ENCODE measurements around the gene SRRT.
A peak's percentile ranks its signal among the peaks of the same experiment; 100 is the strongest.

The SRRT gene

DNA sequence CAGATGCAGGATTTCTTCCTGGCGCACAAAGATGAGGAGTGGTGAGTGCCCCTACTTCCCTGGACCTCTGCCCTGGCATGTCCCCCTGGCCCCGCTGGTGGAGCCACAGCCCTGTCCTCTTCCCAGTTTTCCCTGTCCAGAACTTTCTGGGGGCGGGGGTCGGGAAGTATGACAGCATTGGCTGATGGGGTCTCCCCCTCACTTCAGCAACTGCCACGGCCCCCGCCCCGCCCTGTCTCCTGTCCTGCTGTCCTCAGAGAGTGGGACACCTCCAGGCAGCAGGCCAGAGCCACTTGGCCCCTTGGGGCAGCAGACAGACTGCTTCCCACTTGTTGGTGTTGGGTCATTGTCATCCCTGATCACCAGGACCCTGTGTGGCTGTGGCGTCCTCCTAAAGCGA, 7.3 kb downstream of the SRRT start:
- DNase-seq = no peak

DNA sequence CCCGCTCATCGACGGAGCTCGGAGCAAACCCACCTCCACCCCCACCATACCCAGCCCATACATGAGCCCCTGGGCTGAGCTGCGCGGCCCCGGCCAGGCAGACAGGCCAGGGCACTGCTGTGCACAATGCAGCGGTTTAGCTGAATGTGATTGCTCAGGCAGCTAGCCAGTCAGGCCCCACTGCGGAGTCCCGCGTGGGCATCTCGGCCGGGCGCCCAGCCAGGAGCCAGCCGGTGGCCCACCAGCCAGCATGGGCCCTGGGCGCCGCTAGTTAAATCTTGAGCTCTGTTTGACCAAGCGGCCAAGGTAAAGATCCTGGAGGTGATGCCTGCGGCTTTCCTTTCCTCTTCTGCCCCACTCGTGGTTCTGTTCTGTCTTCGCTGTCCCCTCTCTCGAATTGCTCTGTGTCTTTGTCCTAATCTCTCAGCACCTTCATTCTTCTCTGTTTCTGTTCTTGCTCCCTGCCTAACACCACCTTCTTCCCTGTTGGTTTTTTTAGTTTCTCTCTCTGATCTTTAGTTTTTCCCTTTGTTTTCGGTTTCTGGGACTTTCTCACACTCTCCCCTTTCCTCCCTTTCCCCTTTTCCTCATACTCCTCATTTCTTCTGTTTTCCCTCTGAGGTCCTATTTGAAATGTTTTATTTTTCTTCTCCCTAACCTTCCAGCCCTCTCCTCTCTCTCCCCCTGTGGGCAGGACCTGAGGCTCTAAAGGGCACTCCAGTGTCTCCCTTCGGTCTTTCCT, 8.1 kb downstream of the SRRT start:
- DNase-seq = no peak

GRCh38 chr7:100884736-100885439, 10.0 kb downstream of the SRRT start:
- no peak for DNase-seq

DNA sequence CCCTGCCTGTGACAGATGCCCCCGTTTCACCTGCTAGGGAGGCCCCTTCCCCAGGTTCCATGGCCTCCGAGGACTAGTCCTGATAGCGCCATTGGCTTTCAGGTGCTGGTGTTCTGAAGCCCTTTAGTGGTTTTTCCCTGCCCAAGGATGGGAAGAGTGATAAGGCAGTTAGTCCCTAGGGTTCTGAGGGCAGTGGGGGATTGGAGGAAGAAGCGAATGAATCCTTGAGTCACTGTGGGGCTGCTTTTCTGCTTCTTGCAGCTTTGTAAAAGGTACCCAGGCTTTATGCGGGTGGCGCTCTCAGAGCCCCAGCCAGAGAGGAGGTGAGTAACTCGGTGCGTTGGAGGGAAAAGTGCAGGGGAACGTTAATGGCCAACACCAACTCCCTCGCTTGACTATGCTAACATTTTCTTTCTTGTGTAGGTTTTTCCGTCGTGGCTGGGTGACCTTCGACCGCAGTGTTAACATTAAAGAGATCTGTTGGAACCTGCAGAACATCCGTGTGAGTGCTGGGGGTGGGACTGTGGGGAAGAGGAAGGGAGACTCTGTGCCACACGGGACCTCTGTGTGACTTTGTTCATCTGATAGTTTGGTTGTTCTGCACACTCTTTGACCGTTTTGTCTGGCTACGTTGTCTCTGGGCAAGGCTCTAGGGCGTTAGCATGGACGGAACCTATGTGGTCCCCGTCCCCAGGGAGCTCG, 10.7 kb downstream of the SRRT start:
- no peak for DNase-seq

DNA sequence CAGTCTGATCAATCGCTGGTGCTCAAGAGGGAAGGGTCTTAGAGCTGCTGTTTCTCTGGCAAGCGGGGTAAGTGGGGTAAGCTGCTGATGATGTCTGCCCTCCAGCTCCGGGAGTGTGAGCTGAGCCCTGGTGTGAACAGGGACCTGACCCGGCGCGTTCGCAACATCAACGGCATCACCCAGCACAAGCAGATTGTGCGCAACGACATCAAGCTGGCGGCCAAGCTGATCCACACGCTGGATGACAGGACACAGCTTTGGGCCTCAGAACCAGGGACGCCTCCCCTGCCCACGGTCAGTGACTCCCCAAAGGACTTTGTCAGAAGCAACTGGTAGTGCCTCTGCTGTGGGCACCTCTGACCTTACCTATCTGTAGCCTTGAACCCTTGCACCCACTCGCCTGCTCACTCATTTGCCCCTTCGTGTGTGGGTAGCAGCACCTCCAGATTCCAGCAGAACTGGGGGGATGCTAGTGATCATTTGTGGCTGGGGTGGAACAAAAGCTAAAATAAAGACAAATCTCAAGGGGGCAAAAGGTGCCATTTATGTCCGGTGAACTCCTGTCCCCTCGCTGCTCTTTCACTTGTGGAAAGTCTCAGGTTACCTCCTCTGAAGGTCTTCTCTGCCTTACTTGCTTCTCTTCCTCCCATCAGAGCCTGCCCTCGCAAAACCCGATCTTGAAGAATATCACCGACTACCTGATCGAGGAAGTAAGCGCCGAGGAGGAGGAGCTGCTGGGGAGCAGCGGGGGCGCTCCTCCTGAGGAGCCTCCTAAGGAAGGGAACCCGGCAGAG, 11.4 kb downstream of the SRRT start:
- no peak for DNase-seq

GRCh38 chr7:100886936-100887515, 12.1 kb downstream of the SRRT start:
- no peak for DNase-seq

DNA sequence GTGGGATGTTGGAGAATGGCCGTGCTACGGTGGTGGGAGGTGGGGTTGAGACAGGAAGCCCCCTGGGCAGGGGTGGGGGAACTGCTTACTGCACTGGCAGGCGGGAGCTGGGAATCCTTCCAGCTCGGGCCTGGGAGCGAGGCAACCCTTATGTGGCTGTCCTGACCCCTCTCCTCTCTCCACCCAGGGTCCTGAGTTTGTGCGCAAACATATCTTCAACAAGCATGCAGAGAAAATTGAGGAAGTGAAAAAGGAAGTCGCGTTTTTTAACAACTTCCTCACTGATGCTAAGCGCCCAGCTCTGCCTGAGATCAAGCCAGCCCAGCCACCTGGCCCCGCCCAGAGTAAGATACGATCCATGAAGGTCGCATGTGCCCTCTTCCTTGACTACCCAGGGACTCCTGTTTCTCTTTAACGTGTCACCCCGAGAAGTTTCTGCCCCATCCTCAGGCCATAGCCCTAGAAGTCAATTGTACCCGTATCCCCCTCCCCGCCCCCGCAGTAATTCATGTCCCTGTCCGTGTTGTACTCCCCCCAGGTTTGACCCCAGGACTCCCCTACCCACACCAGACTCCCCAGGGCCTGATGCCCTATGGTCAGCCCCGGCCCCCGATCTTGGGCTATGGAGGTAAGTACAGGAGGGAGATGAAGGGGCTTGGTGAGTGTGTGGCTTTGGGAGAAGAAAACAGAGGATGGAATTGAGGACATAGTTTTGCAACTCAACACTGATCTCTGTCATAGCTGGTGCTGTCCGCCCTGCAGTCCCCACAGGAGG, 12.8 kb downstream of the SRRT start:
- DNase-seq = peak; percentile 68

DNA sequence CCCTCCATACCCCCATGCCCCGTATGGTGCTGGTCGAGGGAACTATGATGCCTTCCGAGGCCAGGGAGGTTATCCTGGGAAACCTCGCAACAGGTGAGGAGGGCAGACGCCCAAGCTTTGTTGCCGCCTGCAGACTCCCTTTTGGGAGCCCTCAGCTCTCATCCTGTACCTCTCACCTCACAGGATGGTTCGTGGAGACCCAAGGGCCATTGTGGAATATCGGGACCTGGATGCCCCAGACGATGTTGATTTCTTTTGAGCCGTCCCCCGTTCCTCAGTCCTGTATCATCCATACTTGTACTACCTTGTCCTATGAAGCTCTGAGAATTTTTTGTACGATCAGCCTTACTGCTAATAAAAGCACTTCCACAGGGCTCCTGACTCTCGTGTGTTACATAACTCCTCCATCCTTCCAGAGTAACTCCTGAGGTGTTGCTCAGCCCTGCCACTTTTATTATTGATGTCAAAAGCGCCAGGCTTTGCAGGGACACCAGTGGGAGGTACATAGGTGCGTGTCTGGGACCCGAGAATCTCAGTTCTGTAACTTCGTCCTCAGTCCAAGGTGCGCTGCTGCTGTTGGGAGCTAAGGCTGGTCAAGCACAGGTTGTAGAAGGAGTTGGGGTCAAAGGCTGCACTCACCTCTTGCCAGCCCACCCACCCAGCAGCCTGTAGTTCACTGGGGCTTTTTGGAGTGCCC, 13.5 kb downstream of the SRRT start:
- DNase-seq = no peak

DNA sequence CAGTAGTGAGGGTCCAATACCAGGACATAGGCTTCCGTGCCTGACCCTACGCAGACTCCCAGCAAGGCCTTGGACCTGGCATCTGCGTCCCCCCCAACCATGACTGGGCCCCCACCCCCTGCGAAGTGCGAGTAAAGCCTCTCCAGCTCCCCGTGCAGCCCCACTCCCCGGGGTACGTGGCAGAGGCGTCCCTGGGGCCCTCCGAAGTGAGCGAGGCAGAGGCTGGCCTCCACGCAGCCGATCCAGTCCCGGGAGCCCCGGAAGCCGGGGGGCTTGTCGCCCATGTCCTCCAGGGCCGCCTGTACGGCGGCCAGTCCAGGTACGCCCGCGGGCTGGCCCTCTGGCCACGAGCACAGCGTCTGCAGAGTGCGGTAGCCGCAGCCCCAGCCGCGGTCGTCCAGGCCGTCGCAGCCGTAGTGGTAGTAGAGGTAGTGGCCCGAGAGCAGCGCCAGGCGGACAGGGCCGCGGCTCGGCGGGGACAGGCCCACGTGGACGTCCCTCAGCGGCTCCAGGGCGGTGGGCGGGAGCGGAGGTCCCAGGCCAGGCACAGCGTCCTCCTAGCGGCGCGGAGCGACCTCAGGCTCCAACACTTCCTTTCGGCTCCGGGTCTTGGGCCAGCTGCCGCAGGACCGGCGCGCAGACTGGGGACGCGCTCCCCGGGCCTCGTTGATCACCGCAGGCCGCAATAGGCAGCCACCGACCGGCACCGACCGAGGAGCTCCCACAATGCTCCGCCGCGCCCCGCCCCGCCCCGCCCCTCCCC, 14.3 kb downstream of the SRRT start, which contains the start of gene UFSP1:
Gene UFSP1, minus strand, starts transcription at position 728 of the 763 bp plus-strand sequence. Its CDS starts 444 bp downstream, at position 284.
- no peak for DNase-seq

- DNase-seq = no peak
These were observed 16.0 kb downstream of the SRRT start for GRCh38 chr7:100890653-100891567.

- no peak for DNase-seq
These were observed 16.8 kb downstream of the SRRT start for GRCh38 chr7:100891568-100892247.

GRCh38 chr7:100892364-100893317, 17.7 kb downstream of the SRRT start:
- no peak for DNase-seq

DNA sequence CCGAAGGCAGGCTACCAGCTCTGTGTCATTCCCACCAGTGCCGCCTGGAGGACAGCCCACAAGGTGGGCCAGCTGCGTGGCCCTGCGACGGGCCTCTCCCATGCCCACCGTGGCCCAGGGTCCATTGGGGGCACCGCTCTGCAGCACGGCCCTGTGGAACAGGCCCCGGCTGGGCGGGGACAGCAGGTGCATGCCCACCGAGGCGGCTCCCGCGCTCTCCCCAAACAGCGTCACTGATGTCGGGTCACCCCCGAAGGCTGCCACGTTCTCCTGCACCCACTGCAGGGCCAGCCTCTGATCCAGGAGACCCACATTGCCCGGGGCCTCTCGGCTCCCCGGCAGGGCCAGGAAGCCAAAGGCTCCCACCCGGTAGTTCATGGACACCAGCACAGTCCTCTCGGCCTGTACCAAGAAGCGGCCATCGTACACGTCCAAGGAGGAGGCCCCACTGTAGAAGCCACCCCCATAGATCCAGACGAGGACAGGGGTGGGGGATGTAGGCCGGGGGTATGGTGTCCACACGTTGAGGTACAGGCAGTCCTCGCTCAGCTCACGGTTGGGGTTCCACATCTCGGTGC, 18.5 kb downstream of the SRRT start:
- no peak for DNase-seq

DNA sequence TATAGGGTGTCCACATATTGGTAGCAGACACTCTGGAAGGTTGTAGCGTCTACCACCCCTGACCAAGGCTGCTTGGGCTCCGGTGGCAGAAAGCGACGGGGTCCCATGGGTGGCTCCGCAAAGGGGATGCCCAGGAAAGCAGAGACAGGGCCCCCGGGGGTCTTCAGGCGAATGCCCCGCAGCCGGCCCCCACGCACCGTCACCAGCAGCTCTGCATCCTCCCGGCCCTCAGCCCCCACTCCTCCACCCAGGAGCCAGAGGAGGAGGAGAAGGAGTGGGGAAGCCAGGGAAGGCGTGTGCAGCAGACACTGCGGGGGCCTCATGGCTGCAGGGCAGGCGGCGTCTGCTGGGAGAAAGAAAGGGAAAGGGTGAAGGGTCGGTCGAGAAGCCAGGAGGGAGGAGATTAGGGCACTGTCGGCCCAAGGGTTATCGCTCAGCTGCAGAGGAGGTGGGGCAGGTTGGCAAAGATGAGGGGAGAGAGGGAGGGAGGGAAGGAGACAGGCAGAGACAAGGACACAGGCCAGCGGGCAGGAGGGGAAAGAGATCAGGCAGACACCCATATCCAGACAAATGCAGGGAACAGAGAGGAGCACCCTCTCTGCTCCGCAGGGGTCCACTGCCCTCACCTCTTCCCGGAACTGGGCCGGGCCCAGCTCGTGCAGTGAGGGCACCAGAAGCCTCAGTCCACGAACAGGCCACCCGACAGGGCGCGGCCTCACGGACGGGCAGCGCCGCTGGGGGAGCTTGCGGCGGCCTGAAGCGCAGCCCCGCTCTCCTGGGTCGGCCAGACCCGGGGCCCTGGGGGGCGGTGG, 19.2 kb downstream of the SRRT start:
- no peak for DNase-seq

- DNase-seq = no peak
These were observed 20.2 kb downstream of the SRRT start for GRCh38 chr7:100894860-100895700.

Data from GDM1 (cell line).